NCI-H345 treated with DMSO at 0.1 percent for 48 hours (cell line): ENCODE data around the gene DOCK11.
"Not testable (repeated sequence)": the region's sequence is repeated elsewhere in the genome, so short reads cannot be mapped to it uniquely, and the experiment has no call there.

ENCODE experiments used
- DNase-seq: peaks from one replicate; lab custom pipeline; 2025; ENCODE audit not compliant: unreplicated experiment; lab: John Stamatoyannopoulos, UW

Gene DOCK11

GRCh38 chrX:118730500-118731247, 235.1 kb downstream of the DOCK11 start:
- no peak for DNase-seq

GRCh38 chrX:118732551-118732950, 236.9 kb downstream of the DOCK11 start:
- DNase-seq, result not testable (repeated sequence)

- no peak for DNase-seq
Measured at GRCh38 chrX:118734909-118735308, 239.3 kb downstream of the DOCK11 start.
